Stimulated activated CD8-positive, alpha-beta memory T cell treated with anti-CD3 and anti-CD28 coated beads, Interleukin-12 subunit alpha, Interleukin-12 subunit beta, amount 100 ng/mL, for 4 hours (primary cell): ENCODE results near the gene CRB1.

Experiments used
- DNase-seq: peaks from one replicate; pipeline ENCODE4 v3.0.0-alpha.2; 2020; ENCODE audit warnings: low read depth

Gene CRB1

DNA sequence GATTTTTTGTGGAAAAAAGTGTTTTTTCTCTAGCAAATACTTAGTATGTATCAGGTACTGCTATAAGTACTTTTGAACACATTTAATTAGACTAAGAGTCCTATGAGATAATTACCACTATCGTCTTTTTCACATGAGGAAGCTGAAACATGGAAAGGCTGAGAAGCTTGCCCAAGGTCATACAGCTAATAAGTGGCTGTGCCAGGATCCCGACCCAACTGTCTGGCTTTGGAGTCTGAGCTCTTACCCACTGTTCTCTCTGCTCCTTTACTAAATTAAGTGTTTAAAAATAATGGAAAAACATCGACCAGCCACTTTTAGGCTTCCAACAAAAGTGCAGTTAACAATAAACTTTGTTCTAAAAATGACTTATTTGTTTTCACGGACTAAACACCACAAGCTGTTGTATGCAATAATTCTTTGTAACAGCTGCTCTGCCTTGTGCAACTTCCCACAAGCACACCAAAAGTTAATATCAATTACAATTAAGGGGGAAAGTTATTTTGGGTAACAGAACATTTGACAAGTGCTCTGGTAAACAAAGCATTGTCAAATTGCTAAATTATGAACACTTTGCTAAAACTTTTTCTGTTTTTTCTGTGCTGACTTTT is 75.7 kb downstream of the CRB1 start:
- DNase-seq: no peak

DNA sequence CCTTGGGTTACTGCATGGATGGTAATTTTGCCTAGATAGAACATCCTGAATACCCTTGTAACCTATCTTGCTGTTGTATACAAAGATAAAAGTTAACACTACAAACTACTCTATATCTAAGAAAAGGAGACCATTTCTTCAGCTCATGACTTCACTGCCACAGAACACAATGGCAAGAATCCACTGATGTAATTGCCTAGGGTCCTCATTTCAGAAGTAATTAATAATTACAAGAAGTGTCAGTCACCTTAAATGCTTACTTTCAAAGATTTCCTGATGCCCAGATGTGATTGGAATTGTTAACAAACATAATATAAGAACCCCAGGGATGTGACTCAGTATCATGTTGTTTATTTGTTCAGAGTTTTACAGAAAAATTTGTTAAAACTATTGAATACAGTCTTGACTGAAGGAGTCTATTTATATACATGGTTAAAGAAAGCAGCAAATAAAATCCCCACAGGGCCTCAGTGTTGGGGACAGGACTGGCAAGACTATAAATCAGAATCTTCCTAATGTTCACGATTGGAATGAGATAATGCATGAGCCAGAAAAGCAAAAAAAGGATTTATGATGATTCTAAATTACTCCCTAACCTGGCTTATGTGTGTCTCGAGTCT is 83.9 kb downstream of the CRB1 start:
- no peak for DNase-seq

DNA sequence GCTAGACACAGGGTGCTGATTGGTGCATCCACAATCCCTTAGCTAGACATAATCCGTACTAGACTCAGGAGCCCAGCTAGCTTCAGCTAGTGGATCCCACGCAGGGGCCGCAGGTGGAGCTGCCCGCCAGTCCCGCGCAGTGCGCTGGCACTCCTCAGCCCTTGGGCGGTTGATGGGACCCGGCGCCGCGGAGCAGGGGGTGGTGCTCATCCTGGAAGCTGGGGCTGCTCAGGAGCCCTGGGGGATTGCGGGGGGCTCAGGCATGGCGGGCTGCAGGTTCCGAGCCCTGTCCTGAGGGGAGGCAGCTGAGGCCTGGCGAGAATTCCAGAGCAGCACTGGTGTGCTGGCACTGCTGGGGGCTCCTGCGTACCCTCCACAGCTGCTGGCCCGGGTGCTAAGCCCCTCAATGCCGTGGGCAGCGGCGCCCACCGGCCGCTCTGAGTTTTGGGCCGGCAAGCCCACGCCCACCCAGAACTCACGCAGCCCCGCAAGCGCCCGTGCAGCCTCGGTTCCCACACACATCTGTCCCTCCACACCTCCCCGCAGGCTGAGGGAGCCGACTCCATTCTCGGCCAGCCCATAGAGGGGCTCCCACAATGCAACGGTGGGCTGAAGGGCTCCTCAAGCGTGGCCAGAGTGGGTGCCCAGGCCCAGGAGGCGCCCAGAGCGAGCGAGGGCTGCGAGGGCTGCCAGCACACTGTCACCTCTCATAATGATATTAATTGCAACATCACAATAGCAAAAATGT is 87.4 kb downstream of the CRB1 start:
- no peak for DNase-seq

DNA sequence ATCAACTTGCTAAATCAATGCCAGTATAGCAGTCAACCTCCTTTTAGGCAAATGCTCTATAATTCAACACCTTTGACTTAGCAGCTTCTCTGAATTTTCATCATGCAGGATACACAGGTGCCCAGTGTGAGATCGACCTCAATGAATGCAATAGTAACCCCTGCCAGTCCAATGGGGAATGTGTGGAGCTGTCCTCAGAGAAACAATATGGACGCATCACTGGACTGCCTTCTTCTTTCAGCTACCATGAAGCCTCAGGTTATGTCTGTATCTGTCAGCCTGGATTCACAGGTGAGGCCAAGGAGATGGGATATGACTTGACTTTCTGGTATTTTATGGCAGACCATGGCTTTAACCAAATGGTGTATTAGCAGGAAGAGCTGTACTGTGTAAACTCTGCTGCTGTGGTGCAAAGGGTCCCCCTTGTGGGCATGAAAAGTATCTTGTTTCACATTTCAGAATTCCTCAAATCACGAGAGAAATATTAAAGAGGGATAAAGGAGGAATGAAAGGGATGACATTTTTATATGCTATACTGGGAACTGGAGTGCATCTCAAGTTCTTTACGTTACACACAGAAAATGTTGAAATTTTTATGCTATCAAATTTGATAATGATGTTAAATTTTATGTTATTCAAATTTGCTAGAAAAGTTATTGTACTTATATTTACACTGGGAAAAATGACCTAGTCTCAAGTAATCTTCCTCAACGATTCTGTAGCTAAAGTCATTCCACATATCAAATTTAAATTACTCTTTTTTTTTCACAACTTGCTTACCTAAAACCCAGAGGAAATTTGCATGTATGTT is 88.9 kb downstream of the CRB1 start:
- DNase-seq: no peak

DNA sequence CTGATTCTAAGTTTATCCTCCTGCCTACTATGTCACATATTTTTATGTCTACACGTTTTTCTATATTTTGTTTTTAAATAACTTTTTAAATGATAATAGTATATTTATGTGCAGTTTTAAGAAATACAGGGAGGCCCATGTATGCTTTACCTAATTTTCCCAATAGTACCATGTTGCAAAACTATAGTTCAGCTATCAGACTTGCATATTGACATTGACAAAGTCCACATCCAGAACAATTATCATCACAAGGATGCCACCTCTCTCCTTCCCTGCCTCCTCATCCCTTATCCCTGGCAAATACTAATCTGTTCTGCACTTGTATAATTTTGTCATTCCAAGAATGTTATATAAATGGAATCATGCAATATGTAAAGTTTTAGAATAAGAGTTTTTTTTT is 90.9 kb downstream of the CRB1 start:
- no peak for DNase-seq

DNA sequence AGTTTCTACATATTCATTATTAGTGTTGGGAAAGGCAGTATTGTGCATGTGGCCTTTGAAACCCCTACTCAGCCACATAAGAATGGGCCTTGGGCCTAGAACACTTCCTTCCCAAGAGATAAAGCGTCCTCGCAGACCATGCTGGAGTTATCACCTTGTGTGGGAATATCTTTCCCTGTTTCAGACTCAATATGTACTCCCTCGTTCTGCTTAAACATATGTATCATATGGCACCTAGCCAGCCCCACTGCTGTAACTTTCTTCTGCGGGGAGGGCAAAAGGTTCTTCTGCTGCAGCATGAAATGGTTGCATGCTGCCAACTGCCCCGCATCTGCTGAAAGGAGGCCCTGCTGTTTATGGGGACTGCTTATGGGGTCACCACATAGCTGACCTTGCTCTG is 92.0 kb downstream of the CRB1 start:
- DNase-seq: no peak

DNA sequence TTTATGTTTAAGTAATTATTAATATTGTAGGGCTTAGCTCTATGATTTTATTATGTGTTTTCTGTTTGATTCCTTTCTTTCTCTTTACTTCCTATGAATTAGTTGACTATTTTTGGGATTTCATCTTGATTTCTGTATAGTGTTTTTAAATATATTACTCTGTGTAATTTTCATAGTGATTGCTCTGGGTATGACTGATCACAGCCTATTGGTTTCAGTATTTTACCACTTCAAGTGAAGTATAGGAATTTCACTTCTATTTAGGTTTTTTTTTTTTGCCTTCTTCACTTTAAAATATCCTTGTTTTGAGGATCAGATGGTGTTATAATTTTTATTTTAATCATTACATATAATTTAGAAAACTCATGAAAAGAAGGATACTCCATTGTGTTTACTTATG is 94.8 kb downstream of the CRB1 start:
- no peak for DNase-seq

DNA sequence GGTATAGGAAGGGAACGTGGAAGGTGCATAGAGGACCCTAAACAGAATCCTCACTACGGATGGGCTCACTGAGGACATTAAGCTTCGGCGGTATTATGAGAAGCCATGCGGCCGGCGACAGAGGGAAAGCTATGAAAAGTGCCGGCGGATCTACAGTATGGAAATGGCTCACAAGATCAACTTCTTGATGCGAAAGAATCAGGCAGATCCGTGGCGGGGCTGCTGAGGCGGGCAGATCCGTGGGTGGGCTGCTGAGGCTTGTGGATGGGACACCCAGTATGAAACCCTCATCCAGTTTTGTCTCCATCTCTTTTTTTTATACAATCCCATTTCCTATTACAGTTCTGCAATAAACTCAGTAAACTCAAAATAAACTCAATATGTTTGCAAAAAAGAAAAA is 95.8 kb downstream of the CRB1 start:
- DNase-seq: no peak

DNA sequence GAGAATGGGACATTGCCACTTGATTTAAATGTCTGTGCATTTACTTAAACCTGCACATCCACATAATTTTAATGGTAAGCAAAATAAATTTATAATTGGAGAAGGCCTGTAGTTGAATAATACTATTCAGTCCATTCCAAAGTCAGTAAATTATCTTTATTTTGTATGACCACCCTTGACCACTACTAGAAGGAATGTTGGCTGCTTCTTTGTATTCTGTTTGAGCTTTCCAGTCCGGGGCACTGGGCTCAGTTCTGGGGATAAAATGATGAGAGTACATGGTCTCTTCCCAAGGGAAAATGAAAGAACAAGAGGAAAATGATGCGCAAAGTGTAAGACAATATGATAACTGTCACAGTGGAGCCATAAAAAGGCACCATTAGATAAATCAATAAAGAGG is 98.9 kb downstream of the CRB1 start:
- DNase-seq: no peak

DNA sequence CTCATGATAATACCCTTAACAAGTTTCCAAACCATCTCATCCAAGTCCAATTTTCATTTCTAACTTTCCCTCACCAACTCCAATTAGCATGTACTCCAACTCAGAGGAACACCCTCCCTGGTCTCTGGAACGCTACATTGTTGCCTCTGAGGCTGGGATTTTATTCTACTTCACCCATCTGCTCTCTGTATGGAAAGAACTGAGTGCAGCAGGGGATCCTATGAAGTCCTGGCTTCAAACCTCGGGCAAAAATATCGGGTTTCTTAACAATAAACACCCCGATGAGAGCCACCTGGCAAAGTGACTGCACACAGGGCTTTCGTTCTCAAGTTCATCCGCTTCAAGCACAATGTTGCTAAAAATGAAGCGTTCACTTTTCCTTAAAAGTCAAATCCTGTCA is 99.6 kb downstream of the CRB1 start:
- DNase-seq: no peak

DNA sequence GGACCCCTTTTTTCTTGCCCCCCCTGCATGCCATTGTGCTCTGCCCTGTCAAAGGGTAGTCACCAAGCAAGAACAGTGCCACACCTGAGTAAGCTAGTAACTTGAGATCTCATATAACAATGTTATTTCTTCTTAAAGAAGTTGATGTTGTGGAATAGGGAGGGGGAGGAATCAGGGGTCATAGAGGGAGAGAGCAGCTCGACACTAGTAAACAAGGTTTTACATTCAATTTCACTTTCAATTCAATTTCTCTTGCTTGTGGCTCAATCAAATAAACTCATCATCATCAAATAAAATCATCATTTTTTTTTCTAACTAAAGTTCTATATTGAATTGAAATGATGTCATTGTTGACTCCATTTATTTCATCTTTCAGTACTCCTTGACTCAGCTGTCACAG is 106.4 kb downstream of the CRB1 start:
- no peak for DNase-seq

DNA sequence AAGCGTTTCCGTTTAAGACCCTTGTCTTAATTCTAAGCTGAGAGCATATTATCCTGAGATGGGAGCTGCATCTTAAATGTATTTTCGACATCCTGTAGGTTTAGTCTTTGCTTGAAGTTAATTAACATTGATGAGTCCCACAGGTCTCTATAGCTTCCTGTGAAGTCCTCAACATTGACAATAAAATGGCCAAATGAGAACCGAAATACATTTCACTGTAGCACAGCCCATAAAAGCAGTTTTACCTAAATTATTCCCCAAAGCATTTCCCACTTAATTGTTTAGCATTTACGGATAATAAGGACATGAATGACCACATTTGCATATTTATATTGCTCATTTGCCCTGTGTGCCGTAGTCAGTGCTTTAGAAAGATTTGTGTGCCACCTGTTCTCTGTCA is 116.4 kb downstream of the CRB1 start:
- no peak for DNase-seq

DNA sequence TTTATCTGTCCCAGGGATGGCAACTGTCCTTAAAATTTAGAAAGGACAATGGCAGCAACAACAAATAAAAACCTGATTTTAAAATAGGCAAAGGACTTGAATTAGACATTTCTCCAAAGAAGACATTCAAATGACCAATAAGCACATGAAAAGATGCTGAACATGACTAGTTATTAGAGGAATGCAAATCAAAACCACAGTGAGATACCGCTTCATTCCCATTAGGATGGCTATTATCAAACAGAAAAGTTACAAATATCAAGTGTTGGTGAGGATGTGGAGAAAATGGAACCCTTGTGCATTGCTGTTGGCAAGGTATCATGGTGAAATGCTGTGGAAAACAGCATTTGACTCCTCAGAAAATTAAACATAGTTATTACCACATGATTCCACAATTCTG is 120.7 kb downstream of the CRB1 start:
- DNase-seq: no peak

DNA sequence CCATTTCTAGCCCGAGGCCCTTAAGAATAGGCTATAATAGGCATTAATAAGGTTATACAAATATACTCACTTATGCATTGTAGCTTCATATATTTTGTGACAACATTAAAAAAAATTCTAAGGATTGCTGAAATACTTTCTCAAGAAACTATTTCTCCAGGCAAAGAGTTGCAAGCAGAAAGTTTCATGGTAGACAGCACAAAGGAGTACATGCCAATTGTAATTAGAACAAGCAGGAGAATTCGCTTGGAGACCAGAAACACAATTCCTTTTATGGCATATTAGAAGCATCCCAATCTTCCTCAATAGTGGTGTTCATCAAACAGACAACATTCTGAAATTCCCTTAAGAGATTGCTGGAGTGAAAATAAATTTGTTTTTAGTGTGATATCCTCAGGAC is 122.8 kb downstream of the CRB1 start:
- DNase-seq: no peak

DNA sequence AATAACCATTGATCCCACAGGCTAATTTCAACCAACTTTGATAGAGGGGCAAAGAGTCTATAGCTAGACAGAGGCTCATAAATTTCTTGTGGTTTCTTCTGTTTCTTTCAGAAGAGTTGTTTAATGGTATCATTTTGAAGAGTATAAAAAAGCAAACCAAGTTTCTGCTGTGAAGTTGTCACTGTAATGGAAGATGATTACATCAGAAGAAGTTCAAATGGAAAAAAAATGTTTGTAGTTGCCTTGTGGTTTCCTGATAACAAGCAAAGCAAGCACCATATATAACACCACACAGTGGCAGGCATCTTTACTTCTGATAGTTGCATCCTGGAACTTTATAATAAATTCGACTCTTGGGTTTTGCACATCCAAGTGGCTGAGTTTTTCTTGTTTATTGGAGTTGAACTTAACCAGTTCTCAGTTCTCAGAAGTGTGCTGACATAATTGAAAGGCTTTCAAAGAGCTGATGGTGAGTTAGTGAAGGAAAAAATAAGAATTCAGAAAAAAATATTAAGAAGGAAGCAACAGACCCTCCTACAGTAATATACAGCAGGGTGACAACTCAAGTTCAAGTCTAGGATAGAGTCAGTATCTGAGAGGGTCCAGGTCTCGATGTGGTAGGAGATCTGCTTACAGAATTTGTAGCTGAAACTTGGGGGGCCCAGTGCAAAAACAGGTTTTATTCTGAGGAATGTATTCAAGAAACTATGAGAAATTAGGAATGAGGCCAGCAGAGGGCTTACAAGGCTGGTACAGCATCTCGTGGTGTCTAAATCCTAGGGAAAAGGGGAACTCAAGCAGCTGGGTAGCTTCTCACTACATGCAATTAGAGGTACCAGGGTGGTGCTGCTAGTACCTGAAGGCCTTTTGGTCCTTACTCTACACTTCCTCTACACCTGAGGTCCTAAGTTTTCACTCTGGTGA is 123.5 kb downstream of the CRB1 start:
- no peak for DNase-seq

DNA sequence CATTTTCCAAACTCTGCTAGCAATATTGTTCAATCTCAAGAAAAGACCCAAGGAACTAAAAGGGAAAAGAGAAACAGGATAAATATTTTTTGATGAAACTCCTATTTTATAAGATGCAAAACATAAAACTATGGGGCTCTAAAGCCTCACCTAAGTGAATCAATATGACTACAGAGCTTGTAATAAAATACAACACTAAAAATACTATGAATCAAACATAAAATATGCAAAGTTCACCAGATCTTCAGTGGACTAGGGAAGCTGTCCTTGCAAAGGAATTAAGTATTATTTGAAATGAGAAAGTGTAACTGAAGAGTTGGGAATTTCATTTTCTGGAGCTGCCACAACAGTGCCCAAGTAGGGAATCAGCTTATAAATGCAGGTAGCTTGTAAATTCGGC is 124.5 kb downstream of the CRB1 start:
- DNase-seq: no peak

DNA sequence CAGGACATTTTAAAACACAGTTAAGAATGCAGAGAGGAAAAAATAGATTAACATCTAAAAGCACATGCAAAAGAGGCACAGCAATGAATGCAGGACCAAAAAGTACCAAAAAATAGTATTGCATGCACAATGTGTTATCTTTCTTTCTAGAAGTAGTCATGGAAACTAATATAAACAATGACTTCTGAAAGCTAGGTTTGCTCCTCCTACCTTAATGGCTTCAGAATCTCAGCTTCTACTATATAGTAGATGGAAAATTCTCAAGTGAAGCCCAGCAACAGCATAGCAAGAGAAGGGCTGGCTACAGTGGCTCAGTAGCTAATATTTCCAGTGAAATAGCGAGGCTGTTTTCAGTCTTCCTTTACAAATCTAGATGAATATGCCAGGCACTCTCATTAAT is 125.1 kb downstream of the CRB1 start:
- no peak for DNase-seq

DNA sequence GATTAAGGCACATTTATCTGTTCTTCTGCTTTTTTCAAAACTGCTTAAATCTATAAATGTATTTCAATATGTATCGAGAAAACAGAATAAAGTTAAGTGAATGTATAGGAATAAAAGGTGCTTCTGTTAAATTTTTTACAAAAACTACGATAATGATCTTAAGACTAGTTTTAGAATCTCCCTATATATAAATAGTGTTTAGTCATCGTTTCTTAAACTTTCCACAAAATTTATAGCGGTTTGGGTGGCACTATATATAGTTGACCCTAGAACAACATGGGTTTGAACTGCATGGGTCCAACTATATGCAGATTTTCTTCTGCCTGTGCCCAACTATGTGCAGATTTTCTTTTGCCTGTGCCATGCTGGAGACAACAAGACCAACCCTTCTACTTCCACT is 125.7 kb downstream of the CRB1 start:
- DNase-seq: no peak

DNA sequence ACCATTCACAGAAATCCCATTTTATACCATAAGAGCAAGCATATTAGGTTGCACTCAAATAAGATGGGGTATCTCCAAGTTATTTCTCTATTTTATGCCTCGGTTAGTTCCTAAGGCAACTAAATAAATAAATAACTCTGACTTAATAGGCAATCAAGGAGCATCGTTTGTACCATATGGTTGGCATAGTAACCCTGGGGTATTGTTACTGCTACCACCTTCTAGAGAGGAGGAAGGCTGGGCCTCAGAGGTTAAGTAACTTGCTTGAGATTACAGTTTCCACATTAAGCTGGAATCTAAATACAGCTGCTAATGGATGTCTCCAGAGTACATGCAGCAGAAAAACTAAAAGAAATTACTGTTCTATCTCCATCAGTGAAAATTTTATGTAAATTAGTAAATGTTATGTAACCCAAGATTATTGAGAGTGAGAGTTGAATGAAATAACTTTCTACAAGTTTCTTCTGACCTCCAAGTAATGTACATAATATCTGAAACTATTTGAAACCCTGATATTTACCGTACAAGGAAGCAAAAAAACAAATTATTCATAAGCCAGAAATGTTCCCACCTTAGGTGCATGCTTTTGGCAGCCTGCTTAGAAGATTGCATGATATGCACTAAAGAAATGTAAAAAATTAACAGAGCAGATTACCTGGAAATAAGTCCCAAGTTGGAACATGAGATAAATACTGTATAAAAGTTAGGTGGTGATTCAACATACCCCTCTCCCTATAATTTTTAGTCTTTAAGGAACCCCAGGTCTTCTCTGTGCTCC is 127.0 kb downstream of the CRB1 start:
- no peak for DNase-seq

DNA sequence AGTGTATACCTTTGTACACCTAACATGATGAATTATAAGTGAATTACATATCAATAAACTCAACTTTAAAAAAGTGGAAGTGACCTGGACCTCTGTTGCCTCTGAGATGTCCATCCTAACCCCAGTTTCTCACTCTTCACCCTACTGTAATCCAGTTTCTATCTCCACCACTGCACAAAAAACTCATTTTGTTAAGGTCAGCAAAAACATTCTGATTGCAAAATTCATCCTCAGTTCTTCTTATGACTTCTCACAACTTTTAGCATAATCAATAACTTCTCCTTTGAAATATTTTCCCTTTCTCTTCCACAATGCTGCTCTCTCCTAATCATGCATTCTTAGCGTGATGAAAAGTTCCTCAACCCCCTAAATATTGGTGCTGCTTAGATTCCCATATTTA is 129.8 kb downstream of the CRB1 start:
- no peak for DNase-seq
